Measurements from ENCODE around the gene LSM3. TPM values are rescaled to one million over a fixed set of nuclear protein-coding genes. Genes with fewer than 3 reads are reported as not detected.

LSM3 gene
- total and polyA plus RNA-seq, 12 donors: 4.1 to 25.8 (median 9.5) TPM

DNA sequence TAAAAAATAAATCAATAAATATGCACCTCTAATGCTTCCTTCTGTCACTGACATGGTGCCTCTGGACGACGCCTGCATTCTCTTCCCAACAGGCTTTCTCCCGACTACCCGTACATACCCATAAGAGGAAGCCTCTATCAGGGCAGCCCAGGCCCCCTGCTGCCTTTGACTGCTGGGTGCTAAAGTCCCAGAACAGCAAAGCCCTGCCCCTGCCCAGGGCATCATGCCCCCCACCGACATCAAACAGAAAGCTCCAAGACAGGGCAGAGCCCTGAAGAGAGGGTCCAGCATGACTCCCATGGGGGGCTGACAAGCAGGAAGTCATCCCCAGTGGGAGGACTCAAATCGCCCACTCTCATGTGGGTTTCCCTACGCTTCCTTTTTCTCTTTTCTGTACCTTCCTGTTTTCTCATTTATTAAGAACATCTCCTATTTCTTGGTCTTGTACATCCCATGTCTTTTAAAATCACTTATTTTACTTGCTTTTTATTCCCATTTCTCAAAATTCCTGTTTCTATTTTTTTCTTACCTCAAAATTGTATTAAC, 23.6 kb upstream of the LSM3 start:
- TF ChIP-seq POLR2A (IDR thresholded peaks at IDR 0.05): no peak
- H3K27me3 ChIP-seq: no peaks in the 10 kb centered on the region
- H3K4me1 ChIP-seq (replicated peaks in 1 of 2): no peaks in the 10 kb centered on the region
- no peaks in the 10 kb centered on the region for H3K9me3 ChIP-seq (replicated peaks in 1 of 3)
- peaks cover 0 to 73% of the 10 kb centered on the region in 2 donors for H3K36me3 ChIP-seq (replicated peaks in 1 of 2)
- H3K27ac ChIP-seq: no peak overlapping the region
- intact Hi-C loops (cut with DNase I): no loop called here
- WGBS, 4 donors: 86 to 93% (median 90%) methylated on average over 7 of the region's 7 CpGs
- no peak overlapping the region for H3K4me3 ChIP-seq
- DNase-seq: peak in 1 of 7 donors; percentile 48

DNA sequence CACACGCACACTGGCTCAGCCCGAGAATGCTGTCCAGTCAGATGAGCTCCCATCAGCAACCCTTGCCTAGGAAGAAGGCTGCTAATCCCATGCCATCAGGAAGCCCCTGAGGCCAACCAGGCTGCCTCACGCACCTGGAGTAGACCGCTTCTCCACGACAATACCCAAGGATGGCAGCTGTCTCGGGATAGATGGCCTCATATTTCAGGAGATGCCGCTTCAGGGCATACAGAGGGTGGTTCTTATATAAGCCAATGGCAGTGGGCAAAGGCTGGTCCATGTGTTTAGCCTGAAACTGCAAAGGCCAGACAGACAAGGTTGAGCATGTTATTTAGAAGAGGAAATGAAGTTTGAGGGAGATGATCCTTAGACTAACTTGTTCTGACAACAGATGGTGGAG, 22.4 kb upstream of the LSM3 start:
- H3K4me3 ChIP-seq: no peak overlapping the region
- H3K27me3 ChIP-seq: no peaks in the 10 kb centered on the region
- TF ChIP-seq POLR2A (IDR thresholded peaks at IDR 0.05): no peak
- TF ChIP-seq, protein P1, sequence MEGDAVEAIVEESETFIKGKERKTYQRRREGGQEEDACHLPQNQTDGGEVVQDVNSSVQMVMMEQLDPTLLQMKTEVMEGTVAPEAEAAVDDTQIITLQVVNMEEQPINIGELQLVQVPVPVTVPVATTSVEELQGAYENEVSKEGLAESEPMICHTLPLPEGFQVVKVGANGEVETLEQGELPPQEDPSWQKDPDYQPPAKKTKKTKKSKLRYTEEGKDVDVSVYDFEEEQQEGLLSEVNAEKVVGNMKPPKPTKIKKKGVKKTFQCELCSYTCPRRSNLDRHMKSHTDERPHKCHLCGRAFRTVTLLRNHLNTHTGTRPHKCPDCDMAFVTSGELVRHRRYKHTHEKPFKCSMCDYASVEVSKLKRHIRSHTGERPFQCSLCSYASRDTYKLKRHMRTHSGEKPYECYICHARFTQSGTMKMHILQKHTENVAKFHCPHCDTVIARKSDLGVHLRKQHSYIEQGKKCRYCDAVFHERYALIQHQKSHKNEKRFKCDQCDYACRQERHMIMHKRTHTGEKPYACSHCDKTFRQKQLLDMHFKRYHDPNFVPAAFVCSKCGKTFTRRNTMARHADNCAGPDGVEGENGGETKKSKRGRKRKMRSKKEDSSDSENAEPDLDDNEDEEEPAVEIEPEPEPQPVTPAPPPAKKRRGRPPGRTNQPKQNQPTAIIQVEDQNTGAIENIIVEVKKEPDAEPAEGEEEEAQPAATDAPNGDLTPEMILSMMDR (IDR thresholded peaks at IDR 0.05): no peak
- H3K36me3 ChIP-seq (replicated peaks in 1 of 2): peaks cover 0 to 83% of the 10 kb centered on the region in 2 donors
- H3K27ac ChIP-seq: no peak overlapping the region
- DNase-seq: peak in 1 of 7 donors; percentile 41
- 96 to 98% (median 97%) methylated on average over 6 to 7 of the region's 7 CpGs for WGBS, 4 donors
- H3K9me3 ChIP-seq (replicated peaks in 1 of 3): peaks cover 0 to 3% (median 0%) of the 10 kb centered on the region in 3 donors
- peaks cover 0 to 9% of the 10 kb centered on the region in 2 donors for H3K4me1 ChIP-seq (replicated peaks in 1 of 2)
- intact Hi-C loops (cut with DNase I): no loop called here

DNA sequence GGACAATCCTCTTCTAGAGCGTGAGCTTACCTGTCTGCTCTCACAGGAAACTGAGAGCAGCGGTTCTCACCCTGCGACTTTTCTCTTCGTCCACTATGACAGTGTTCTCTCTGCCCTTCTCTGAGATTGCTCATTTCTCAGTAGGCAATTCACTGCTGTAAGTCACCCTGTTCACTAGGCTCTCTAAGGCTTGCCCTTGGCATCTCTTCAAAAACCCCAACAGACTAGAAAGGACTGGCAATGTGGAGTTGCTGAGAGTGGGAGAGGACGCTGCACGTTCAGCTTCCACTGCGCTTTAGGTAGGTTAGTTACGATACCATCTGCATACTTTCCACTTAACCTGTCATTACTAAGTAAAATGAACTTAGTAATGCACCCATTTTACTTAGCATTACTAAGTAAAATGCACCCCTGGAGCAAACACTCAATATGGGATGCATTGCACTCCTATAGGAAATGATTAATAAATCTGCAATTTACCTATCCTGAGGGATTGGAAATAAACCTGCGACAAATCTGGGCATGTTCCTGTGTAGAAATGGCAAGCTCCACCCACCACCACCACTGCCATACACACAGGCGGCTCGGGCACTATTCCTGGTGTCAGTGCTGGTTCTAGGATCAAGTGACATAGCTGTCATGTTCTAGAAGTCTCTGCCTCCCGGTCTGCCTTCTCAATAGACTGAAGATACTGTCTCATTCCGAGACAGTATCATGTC, 21.6 kb upstream of the LSM3 start:
- Histone ChIP-seq H3K27ac (no peak overlapping the region), H3K36me3 (replicated peaks in 1 of 2) (peaks cover 0 to 83% of the 10 kb centered on the region in 2 donors), H3K4me1 (replicated peaks in 1 of 2) (peaks cover 0 to 9% of the 10 kb centered on the region in 2 donors), H3K27me3 (no peaks in the 10 kb centered on the region), H3K9me3 (replicated peaks in 1 of 3) (peaks cover 0 to 11% (median 4%) of the 10 kb centered on the region in 3 donors), H3K4me3 (no peak overlapping the region)
- peak in 1 of 7 donors; percentile 40 for DNase-seq
- no peak for TF ChIP-seq POLR2A (IDR thresholded peaks at IDR 0.05)
- TF ChIP-seq, protein P1 (IDR thresholded peaks at IDR 0.05): no peak
- intact Hi-C loops (cut with DNase I): no loop called here
- 95 to 98% (median 96%) methylated on average over 12 to 13 of the region's 13 CpGs for WGBS, 4 donors

DNA sequence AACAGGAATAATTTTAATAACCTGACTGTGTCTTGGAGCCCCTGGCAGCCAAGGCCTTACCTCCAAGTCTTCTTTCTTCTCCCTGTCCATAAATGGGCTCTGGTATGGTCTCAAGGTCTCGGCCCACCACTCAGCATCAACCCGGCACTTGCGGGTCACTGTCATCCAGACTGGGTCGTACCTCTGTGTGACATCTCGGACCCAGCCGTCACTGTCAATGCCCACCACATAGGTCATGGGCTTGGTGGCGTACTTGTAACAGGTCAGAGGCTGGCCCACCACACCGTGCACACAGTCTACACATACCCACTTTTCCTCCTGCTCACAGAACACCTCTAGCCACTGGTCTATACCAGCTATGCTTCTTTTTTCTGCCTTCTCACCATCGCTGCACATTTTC, 20.7 kb upstream of the LSM3 start:
- 95 to 99% (median 96%) methylated on average over 9 of the region's 9 CpGs for WGBS, 4 donors
- peak in 1 of 7 donors; percentile 42 for DNase-seq
- Histone ChIP-seq H3K27ac (no peak overlapping the region), H3K27me3 (no peaks in the 10 kb centered on the region), H3K9me3 (replicated peaks in 1 of 3) (peaks cover 0 to 14% (median 4%) of the 10 kb centered on the region in 3 donors), H3K4me1 (replicated peaks in 1 of 2) (peaks cover 0 to 9% of the 10 kb centered on the region in 2 donors), H3K4me3 (no peak overlapping the region), H3K36me3 (replicated peaks in 1 of 2) (peaks cover 0 to 81% of the 10 kb centered on the region in 2 donors)
- intact Hi-C loops (cut with DNase I): no loop called here
- TF ChIP-seq, protein P1 (IDR thresholded peaks at IDR 0.05): no peak
- TF ChIP-seq POLR2A (IDR thresholded peaks at IDR 0.05): no peak

All from adrenal gland (tissue), 12 donors.